Measurements from ENCODE around the gene CACNG8. TPM values are rescaled to one million over a fixed set of nuclear protein-coding genes. Genes with fewer than 3 reads are reported as not detected.

The CACNG8 gene
- total RNA-seq, 2 experiments from 2014 or later, result not detected

DNA sequence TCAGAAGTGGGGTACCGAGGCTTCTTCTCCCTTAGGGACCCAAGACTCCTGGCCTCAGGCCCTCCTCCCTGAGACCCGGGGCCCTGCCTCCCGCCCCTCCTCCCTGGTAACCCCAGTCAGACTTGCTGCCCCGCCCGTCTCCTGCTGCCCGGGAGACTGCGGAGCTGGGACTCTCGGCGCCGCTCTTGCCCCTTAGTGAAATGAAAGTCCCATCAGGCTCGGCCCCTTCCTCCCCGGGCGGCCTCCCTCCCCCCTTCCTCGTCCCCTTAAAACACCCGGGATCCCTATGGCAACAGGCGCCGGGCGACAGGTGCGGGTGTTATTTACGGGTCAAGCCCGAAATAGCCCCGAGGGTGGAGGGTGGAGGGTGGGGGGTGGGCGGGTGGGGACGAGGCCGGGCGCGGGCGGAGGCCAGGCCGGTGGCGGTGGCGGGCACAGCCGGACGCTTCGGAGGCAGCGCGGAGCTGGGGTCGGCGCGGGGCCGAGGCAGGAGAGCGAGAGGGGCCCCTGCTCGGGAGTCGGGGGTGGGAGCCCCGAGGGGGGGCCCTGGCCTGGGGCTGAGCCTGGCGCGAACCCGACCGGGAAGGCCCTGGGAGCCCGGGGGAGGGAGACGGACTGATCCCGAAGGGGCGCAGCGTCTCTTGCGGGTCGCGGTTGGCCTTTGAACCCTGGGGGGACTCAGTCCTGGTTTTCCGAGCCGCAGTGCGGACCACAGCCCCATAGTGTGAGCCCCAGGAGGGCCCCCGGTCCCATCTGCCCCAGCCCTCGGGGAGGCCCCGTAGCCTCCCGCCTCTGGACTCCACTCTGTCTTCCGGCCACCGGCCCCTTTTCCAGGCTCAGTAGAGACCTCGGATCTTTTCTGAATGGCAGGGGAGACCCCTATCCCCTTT, 28.7 kb downstream of the CACNG8 start, which contains the start of gene CACNG6:
Gene CACNG6 (plus strand): TSS at position 414 of the 890 bp plus-strand sequence. CDS start 1,241 bp downstream, outside the sequence.
- ChIA-PET POLR2A (interaction anchor here (0.6 kb wide), 1 partner anchor 69 kb away, joined by 7 read pairs; no protein-coding TSS in a partner anchor), CTCF (no interaction called here)

DNA sequence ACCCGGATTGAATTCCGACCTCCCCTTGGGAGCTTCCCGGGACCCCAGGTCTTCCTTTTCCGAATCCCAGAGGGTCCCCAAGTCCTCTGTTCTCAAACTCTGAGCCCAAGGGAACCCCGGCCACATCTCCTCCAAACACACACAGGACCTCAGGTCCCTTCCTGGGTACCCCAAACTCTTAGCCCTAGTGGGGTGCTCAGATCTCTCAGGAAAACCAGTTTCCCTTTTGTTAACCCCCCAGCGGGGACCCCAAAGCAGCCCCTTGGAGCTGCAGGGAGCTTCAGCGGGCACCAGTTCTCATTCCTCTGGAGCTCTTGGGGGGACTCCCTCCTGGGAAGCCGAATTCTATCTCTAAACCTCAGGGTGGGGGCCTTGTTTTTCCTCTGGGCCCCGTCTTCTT, 29.5 kb downstream of the CACNG8 start:
- ChIA-PET CTCF (no interaction called here), POLR2A (interaction anchor here (0.6 kb wide), 1 partner anchor 68 kb away, joined by 7 read pairs; no protein-coding TSS in a partner anchor)

DNA sequence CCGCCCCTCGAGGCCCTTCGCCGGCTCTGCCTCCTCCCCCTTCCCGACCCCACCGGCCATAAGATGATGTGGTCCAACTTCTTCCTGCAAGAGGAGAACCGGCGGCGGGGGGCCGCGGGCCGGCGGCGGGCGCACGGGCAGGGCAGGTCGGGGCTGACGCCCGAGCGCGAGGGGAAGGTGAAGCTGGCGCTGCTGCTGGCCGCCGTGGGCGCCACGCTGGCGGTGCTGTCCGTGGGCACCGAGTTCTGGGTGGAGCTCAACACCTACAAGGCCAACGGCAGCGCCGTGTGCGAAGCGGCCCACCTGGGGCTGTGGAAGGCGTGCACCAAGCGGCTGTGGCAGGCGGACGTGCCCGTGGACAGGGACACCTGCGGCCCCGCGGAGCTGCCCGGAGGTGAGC, 30.1 kb downstream of the CACNG8 start:
- ChIA-PET CTCF (no interaction called here), POLR2A (no interaction called here)

GRCh38 chr19:53993448-53993847, 30.7 kb downstream of the CACNG8 start:
- ChIA-PET CTCF (no interaction called here), POLR2A (no interaction called here)

- POLR2A ChIA-PET, result no interaction called here
- CTCF ChIA-PET, result no interaction called here
Observed at GRCh38 chr19:53994811-53995210, 32.1 kb downstream of the CACNG8 start.

DNA sequence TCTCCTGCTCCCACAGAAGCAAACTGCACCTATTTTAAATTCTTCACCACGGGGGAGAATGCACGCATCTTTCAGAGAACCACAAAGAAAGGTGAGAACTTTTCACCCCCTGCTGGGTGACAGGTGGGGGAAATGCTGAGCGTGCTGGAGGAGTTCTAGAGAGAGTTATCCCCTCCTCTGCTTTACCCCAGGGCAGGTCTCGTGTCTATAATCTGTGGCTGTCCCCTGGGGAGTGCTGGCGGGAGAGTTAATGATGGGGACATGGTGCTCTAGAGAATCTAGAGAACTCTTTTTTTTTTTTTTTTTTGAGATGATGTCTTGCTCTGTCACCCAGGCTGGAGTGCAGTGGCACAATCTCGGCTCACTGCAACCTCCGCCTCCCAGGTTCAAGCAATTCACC, 35.5 kb downstream of the CACNG8 start:
- CTCF ChIA-PET, result no interaction called here
- POLR2A ChIA-PET, result no interaction called here

- CTCF ChIA-PET, result no interaction called here
- POLR2A ChIA-PET, result no interaction called here
Observed at GRCh38 chr19:53999694-54000093, 37.0 kb downstream of the CACNG8 start.

DNA sequence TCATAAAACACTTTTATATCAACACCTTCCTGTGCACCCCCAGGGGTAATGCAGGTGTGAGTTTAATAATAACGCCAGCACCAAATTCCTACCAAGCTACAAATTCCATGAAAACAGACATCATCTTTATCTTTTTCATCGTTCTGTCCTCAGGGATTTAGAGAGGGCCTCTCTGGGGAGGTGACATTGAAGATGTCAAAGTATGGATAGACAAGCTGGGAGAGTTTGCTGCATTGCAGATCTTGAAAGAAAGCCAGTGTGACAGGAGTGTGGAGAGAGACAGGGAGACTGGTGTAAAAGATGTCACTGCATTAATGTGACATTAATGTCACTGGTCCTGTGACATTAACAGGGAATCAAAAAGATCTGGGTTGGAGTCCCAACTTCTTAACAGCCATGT, 38.8 kb downstream of the CACNG8 start:
- ChIA-PET POLR2A (interaction anchor here (0.6 kb wide), 1 partner anchor 22 kb away, joined by 3 read pairs; no protein-coding TSS in a partner anchor), CTCF (no interaction called here)

- POLR2A ChIA-PET, result no interaction called here
- CTCF ChIA-PET, result no interaction called here
Observed at GRCh38 chr19:54002495-54003315, 40.0 kb downstream of the CACNG8 start.

DNA sequence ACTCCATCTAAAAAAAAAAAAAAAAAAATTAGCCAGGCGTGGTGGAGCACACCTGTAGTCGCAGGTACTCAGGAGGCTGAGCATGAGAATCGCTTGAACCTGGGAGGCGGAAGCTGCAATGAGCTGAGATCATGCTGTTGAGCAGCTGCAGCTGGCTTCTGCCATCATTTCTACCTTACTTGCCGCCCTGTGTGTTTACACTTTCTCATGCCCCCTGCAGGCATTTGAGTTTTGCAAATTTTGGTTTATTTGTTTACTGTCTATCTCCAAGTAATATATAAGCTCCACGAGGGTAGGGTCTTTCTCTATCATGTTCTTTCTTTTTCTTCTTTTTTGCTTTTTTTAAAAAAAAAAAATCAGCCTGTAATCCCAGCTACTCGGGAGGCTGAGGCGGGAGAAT, 46.7 kb downstream of the CACNG8 start:
- ChIA-PET CTCF (no interaction called here), POLR2A (no interaction called here)

GRCh38 chr19:54010474-54010873, 47.7 kb downstream of the CACNG8 start:
- ChIA-PET POLR2A (no interaction called here), CTCF (interaction anchor here (0.7 kb wide), 1 partner anchor 13 kb away, joined by 3 read pairs; no protein-coding TSS in a partner anchor)

- ChIA-PET CTCF (no interaction called here), POLR2A (no interaction called here)
Observed at GRCh38 chr19:54011507-54012211, 48.9 kb downstream of the CACNG8 start.

DNA sequence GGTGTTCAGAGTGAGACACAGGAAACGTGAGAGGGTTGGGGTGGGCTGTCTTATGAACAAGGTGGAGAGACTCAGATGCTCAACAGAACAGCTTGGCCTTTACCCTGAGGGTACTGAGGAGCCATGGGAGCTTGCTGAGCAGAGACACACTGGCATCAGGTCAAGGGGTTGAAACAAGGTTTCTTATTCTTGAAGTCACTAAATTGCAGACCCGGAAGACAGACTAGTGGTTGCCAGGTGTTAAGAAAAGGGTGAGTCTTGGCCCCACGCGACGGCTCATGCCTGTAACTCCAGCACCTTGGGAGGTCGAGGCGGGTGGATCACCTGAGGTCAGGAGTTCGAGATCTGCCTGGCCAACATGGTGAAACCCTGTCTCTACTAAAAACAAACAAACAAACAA, 51.1 kb downstream of the CACNG8 start:
- ChIA-PET POLR2A (no interaction called here), CTCF (no interaction called here)

DNA sequence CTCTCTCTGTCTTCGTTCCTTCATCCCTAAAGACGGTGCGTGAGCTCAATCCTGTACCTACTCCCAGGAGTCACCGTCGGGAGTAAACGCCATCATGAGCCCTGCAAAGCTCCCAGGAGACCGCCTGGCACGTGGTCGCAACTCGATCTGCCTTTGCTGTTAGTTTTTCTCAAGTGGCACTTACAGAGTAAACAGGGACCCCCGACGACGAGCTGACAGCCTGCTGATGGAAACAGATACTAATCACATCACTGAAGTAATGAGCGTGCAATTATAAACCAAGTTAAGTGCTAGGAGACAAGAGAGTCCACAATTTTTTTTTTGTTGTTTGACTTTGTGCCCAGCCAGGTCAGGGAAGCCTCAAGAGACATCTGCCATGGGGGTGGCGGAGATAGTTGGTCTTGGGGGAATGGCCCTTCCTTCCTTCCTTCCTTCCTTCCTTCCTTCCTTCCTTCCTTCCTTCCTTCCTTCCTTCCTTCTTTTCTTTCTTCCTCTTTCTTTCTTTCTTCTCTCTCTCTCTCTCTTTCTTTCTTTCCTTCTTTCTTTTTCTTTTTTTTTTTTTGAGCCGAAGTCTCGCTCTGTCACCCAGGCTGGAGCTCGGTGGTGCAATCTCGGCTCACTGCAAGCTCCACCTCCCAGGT, 52.3 kb downstream of the CACNG8 start:
- ChIA-PET POLR2A (no interaction called here), CTCF (interaction anchor here (0.7 to 1.4 kb wide), 3 partner anchors 9 to 37 kb away, joined by 3 read pairs; no protein-coding TSS in a partner anchor)

DNA sequence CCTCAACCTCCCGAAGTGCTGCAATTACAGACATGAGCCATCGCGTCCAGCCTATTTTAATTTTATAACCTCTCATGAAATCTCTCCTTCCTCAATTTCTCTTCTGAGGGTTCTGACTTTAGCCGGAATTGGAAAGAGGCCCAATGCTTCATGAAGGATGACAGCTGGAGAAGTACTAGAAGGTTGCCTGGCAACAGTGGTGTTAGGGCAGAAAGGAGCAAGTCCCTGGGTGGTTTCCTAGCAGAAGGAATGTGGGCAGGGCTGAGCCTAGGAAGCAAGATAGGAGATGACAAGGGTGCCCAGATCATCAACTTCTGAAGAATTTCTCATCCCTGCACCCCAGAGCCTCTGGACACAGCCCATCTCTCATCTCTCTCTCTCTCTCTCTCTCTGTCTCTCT, 54.5 kb downstream of the CACNG8 start:
- POLR2A ChIA-PET, result no interaction called here
- CTCF ChIA-PET, result no interaction called here

- ChIA-PET CTCF (interaction anchor here (0.6 kb wide), 1 partner anchor 8 kb away, joined by 3 read pairs; no protein-coding TSS in a partner anchor), POLR2A (no interaction called here)
Observed at GRCh38 chr19:54021363-54021762, 58.6 kb downstream of the CACNG8 start.

GRCh38 chr19:54021932-54022331, 59.2 kb downstream of the CACNG8 start:
- CTCF ChIA-PET, result no interaction called here
- POLR2A ChIA-PET, result no interaction called here

- ChIA-PET CTCF (interaction anchor here (0.6 to 3.4 kb wide), 9 partner anchors 12 to 231 kb away, joined by 3 to 21 read pairs (median 3); partner anchors contain the start of gene CACNG7), POLR2A (interaction anchor here (0.5 kb wide), 1 partner anchor 10 kb away, joined by 7 read pairs; no protein-coding TSS in a partner anchor)
Observed at GRCh38 chr19:54023191-54023590, 60.5 kb downstream of the CACNG8 start.

- ChIA-PET POLR2A (no interaction called here), CTCF (interaction anchor here (0.7 to 3.4 kb wide), 10 partner anchors 21 to 1016 kb away, joined by 3 to 21 read pairs (median 6); partner anchors contain the start of gene CACNG7)
Observed at GRCh38 chr19:54024660-54025059, 61.9 kb downstream of the CACNG8 start.
